CD4-positive, alpha-beta T cell treated with Interleukin-15 for 4 hours (primary cell): ENCODE measurements around the gene EXOSC5.
"Not testable (repeated sequence)": the region's sequence is repeated elsewhere in the genome, so short reads cannot be mapped to it uniquely, and the experiment has no call there.

Source experiments
- DNase-seq: peaks from one replicate; pipeline ENCODE4 v3.0.0-alpha.2; 2020; ENCODE audit warnings: low spot score

EXOSC5 gene

GRCh38 chr19:41405776-41406175, 8.6 kb upstream of the EXOSC5 start:
- DNase-seq: no peak

GRCh38 chr19:41403181-41403970, 6.2 kb upstream of the EXOSC5 start:
- no peak for DNase-seq

- DNase-seq: no peak
Measured at GRCh38 chr19:41402010-41402409, 4.9 kb upstream of the EXOSC5 start.

- DNase-seq: no peak
Measured at GRCh38 chr19:41401483-41401882, 4.3 kb upstream of the EXOSC5 start.

GRCh38 chr19:41399525-41399924, 2.4 kb upstream of the EXOSC5 start:
- no peak for DNase-seq

- no peak for DNase-seq
Measured at GRCh38 chr19:41399091-41399490, 1.9 kb upstream of the EXOSC5 start.

GRCh38 chr19:41398598-41398997, 1.4 kb upstream of the EXOSC5 start:
- no peak for DNase-seq

GRCh38 chr19:41398050-41398418, 875 bp upstream of the EXOSC5 start:
- DNase-seq: no peak

- no peak for DNase-seq
Measured at GRCh38 chr19:41395355-41395754, 1.8 kb downstream of the EXOSC5 start.

GRCh38 chr19:41392775-41393174, 4.4 kb downstream of the EXOSC5 start:
- DNase-seq: no peak

GRCh38 chr19:41391618-41392017, 5.5 kb downstream of the EXOSC5 start:
- no peak for DNase-seq

GRCh38 chr19:41386442-41386841, 10.7 kb downstream of the EXOSC5 start:
- no peak for DNase-seq

GRCh38 chr19:41384351-41384750, 12.8 kb downstream of the EXOSC5 start:
- DNase-seq: no peak

- DNase-seq: not testable (repeated sequence)
Measured at GRCh38 chr19:41381536-41381935, 15.6 kb downstream of the EXOSC5 start.

GRCh38 chr19:41377977-41378709, 19.0 kb downstream of the EXOSC5 start:
- DNase-seq: no peak

- DNase-seq: no peak
Measured at GRCh38 chr19:41376998-41377365, 20.2 kb downstream of the EXOSC5 start.

- no peak for DNase-seq
Measured at GRCh38 chr19:41376241-41376997, 20.7 kb downstream of the EXOSC5 start, which contains the start of gene TMEM91. Gene TMEM91, plus strand, starts transcription at chr19:41376533. Its CDS starts 1,777 bp downstream, at chr19:41378310.

- no peak for DNase-seq
Measured at GRCh38 chr19:41373993-41374392, 23.2 kb downstream of the EXOSC5 start.

GRCh38 chr19:41372501-41372900, 24.7 kb downstream of the EXOSC5 start:
- DNase-seq: no peak

GRCh38 chr19:41371541-41371940, 25.6 kb downstream of the EXOSC5 start:
- no peak for DNase-seq

- DNase-seq: not testable (repeated sequence)
Measured at GRCh38 chr19:41371119-41371518, 26.0 kb downstream of the EXOSC5 start.

- DNase-seq: no peak
Measured at GRCh38 chr19:41369769-41370168, 27.4 kb downstream of the EXOSC5 start.

- no peak for DNase-seq
Measured at GRCh38 chr19:41367848-41368301, 29.3 kb downstream of the EXOSC5 start.
